GM21360 (cell line): ENCODE results near the gene MYRF.

ENCODE experiments used
- ATAC-seq: cut with Tn5 transposase; IDR thresholded peaks from one replicate; pipeline ENCODE4 v1.9.1; 2021; ENCODE audit warnings: mild to moderate bottlenecking, moderate library complexity; ENCODE audit not compliant: unreplicated experiment

The MYRF gene

DNA sequence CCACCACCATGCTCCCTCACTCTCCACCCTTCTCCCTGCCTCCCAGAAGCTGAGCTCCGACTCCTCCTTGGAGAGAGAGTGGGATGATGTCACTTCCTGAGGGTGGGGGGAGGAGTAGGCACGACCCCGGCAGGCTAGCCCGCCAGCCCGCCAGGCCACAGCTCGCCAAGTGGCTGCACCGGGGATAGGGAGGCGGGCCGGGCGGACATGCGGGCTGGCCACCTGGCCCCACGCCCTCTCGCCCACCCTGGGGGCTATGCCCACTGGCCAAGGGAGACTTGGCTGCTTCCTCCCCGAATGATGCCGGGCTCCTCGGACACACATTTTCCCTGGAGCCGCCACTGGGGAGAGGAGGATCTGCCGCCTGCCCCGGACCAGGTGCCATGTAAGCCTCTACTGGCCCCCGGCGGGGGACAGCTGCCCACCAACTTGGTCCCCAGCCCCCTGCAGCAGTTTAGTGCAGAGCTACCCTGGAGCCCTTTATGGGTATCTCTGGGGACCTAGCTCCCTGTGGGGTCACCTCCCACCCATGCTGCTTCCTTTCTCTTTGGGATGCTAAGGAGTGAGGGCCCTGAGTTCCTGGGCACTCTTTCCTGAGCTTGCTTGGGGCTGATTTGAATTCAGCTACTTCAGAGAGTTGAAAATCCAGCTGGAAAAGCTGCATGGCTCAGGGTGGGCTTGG is 33.7 kb upstream of the MYRF start:
- no peak for ATAC-seq

DNA sequence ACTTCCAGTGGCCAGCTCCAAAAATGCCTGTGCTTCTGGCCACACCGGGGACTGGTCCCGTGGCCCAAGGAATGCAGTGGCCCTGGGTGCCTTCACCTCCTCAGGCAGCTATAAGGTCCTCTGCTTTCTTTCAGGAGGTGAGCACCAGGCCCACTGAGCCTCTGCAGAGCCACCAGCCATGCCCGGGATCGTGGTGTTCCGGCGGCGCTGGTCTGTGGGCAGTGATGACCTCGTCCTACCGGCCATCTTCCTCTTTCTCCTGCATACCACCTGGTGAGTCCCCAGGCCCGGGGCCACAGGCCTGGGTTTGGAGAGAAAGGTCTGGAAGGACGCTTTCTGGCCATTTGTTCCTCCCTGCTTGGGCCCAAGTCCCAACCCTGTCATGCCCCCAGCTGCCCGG is 32.5 kb upstream of the MYRF start:
- no peak for ATAC-seq

DNA sequence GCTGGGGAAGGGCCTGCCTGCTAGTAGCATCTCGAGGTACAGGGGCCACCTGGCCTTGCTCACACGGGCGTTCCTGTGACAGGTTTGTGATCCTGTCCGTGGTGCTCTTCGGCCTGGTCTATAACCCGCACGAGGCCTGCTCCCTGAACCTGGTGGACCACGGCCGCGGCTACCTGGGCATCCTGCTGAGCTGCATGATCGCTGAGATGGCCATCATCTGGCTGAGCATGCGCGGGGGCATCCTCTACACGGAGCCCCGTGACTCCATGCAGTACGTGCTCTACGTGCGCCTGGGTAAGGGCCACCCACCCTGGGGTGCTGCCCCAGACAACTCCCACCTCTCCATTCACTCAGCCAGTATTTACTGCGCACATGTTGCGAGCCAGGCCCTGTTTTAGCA is 31.8 kb upstream of the MYRF start:
- ATAC-seq = no peak

DNA sequence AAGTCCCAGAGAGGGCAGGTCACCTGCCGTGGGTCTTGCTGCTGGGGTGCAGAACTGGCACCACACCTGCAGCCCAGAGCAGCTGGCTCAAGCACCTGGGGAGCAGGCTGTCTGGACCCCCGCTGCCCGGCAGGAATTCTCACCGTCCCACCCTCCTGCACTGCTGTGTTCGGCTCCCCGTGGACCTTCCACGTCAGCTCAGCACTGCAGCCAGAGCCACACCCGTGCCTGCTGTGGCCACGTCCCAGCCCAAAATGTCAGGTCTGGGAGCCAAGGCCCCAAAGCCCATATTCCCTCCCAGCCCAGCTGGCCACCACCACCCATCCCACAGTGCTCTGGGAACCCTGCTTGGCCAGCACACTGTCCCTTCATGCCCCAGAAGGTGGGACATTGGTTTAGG is 28.0 kb upstream of the MYRF start:
- no peak for ATAC-seq

DNA sequence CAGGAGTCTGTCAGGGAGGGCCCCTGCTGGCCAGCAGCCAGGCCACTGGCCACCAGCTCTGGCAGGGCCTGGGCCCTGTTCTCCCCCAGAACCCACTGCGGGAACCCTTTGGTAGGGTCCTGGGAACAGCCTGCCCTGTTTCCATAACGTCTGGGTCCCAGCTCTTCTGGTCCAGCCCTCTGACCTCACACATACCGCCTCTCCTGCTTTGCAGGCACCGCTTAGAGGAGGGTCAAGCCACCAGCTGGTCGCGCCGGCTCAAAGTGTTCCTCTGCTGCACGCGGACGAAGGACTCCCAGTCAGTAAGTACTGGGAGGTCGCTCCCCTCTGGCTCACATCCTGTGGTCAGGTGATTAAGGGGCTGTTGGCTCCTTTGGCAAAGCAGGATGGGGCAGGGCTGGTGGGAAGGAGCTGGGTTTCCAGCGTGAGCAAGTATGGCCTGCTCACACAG is 26.6 kb upstream of the MYRF start:
- ATAC-seq = no peak

DNA sequence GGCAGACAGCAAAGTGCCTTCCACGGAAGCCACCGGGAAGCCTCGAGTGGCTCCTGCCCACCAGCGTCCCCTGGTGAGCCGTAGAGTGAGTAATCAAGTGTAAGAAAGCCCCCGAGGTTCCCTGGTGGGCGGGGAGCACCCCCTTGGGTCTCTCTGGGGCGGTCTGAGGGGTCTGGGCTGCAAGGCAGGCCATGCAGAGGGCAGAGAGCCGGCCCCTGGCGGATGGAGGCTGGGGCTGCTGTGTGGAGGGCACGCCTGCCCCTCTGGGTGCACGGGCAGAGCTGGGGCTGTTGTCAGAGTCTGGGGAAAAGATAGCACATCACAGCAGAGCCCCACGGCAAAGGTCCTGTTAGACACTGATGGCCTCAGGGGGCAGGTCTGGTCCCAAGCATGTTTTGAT is 25.7 kb upstream of the MYRF start:
- no peak for ATAC-seq

DNA sequence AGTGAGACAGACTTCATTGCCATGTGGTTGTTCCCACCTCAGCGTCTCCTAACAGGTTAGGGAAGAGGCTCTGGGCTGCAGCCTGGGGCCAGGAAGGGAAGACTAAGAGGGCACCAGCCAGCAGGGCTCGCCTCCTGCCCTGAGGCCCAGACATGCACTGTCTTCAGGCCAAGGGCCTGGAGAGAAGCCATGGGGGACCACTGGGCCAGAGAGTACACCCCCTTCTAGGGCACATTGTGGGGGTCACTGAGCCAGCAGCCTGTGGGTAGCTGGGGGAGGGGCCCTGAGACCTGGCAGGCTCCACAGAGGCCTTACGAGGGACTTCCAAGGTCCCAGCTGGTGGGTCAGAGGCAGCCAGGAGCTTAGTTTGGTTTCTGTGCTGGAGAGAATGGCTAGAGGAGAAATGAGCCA is 25.0 kb upstream of the MYRF start:
- no peak for ATAC-seq

DNA sequence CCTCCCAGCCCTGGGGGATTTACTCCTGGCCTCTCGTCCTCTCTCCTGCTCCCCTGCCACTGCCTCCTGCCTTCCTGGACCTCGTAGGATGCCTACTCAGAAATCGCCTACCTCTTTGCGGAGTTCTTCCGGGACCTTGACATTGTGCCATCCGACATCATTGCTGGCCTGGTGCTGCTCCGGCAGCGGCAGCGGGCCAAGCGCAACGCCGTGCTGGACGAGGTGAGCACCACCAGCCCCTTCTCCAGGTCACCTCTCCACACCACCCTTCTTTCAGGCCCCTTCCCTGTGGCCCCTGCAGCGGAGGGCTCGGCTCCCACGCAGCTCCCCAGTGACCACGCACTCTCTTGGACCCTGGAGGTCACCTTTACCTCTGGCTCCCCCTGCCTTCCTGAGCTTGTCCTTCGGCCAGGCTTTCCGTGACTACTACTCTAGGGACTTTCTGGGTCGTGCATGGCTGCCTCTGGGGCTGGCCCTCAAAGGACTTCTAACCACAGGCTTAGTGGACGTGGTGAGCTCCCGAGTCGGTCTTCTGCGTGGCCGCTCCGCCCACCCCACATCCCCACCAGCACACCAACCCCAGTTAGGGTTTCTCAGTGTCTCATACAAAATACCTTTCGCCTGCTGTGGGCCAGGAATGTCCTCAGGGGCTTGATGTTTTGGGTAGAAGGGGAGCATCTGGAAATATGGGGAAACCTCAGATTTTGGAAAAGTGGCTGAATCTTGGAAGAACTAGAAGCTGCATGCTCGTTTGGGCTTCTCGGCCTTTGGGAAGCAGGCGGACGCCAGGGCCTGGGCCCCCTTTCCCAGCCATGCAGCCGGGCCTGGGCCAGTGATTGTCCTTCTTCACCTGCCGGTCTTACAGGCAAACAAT is 24.1 kb upstream of the MYRF start:
- no peak for ATAC-seq

DNA sequence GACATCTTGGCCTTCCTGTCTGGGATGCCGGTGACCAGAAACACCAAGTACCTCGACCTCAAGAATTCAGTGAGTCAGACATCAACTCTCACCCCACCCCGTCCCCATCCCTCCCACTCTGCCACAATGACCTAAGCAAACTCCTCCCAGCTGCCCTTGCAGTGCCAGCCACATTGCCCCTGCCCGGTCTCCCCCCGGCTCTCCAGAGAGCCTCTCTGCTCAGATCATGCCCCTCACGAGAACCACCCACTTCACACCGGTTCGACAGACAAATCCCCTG is 23.6 kb upstream of the MYRF start:
- ATAC-seq = no peak

DNA sequence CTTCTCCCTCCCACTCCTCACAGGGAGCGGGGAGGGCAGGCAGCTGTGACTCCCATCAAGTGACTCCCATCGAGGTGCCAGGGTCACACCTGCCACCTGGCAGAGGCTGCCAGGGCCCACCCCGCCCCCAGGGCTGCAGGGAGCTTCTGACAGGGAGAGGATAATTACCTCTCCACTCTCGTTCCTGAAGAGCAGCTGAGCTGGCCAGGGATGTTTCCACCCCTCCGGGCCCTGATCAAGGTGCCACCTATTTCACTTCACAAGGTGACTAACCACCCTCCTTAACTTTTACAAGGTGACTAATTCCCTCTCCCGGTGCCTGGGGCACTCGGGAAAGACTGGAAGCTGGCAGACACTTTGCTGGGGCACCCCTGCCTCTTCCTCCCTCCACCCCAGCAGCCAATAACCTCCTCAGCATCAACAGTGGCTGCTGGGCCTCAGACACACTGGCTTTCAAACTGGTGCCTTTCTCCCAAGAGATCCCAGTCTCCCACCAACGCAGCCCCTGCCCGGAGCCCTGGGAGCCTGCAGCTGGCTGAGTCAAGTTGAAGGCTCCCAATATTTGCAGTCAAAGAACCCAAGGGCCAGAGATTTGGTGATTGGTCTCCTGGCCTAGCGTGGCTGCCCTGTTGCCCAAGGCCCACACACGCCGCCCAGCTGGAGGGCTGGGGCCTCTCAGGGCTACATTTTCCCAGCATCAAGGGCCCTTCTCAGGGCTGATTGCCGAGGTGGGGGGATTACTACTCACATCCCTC is 22.0 kb upstream of the MYRF start:
- ATAC-seq = no peak

DNA sequence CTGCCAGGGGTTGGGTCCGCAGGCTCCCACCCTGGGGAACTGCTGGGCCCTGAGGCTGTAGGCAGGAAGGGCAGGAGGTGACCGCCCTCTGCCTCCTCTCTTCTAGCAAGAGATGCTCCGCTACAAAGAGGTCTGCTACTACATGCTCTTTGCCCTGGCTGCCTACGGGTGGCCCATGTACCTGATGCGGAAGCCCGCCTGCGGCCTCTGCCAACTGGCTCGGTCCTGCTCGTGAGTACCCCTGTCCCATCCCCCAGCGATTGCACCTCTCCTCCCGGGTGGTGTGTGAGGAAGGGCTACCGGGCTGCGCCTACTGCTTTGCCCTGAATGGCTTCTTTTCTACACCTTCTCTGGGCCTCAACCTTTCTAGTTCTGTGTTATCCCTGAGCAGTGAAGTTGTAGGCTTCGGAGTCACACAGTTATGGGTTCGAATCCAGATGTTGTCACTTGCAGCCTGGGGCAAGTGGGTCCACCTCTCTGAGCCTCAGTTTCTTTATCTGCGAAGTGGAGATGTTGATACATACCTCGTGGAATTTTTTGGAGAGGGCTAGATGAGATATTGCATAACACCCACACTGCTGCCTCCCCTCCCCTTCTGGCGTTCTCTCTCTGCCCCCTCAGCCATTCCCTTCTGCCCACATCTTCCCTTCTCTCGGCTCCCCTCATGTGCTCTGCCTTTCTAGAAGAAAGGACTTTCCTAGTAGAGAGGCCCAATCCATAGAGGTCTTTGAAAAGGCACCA is 21.1 kb upstream of the MYRF start:
- no peak for ATAC-seq

DNA sequence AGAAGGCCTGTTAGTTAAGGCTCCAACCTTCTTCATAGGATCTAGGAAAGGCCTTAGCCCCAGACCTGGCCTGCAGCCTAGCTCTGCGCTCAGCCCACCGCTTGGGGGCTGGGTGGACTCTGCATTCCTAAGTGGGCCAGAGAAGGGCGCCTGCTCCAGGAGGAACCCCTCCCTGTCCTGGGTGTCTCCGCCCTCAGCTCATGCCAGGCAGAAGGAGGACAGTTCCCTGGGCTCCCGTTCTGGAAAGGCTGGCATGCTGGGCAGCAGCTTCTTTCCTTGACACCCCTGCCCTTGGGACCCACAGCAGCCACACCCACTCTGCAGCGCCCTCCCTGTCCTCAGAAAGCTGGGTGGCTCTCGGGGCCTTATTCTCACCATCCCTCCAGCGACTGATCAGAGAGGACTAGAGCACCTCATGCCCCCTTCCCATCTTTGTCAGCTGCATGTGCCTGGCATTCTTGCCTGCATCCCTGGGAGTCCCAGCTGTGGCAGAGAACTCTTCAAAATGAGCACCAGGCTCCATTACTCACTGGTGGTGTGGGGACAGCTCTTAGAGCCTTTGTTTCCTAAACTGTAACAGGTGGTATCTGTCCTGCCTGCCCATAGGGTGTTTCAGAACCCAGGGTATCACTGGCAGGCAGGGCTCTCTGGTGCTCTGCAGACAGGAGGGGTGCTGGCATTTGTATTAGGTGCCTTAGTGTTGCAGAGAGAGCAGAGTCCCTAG is 20.3 kb upstream of the MYRF start:
- ATAC-seq = no peak

DNA sequence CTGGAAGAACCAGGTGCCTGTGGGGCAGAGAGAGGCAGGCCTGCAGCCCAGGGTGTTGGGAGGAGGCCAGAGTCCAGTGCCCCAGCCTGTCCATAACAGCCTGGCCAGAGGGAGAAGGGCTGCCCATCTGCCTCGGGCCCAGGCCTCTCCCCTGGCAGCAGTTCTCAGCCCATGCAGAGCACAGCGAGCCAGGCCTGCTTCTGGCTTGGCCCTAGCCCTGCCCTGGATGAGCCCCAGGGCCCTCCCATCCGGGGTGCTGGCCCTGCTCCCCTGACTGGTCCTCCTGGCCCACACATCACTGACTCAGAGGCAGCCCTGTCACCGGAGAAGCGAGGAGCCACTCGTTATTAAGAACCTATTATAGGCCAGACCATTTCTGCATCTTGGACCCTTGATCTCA is 19.7 kb upstream of the MYRF start:
- ATAC-seq = no peak

DNA sequence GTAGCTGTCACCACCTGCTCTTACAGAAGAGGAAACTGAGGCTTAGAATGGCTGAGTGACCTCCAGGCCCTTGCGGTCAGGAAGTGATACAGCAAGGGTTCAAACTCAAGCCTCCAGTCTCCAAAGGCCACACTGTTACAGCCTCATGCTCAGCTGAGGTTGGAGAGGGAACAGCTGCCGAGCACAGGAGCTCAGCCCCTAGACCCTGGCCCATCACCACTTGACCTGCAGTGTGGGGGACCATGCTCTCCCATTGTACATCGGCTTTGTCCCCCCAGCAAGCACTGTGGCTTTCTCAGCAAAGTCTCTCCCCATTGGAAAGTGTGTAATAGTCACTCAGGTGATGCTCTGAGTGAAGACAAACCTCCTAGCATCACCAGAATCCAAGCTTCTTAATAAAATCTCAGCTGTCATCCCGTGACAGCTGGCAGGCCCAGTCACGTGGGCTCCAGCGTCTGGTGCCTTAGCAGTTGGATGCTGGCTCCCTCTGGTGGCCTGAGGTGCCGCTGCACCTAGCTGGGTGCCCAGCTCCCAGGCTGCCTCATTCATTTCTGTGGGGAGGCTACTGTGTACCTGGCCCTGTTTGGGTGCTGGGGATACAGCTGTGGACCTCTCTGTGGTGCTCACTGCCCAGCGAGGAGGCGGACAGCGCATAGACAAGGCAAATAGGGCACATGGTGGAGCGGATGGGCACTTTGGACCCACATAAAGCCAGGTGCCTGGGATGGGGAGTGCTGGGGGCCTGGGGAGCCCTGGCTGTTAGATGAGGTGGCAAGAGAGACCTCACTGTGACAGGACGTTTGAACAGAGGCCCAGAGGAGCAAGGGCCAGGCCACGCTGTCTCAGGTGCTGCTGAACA is 19.1 kb upstream of the MYRF start:
- ATAC-seq = peak; percentile 69

DNA sequence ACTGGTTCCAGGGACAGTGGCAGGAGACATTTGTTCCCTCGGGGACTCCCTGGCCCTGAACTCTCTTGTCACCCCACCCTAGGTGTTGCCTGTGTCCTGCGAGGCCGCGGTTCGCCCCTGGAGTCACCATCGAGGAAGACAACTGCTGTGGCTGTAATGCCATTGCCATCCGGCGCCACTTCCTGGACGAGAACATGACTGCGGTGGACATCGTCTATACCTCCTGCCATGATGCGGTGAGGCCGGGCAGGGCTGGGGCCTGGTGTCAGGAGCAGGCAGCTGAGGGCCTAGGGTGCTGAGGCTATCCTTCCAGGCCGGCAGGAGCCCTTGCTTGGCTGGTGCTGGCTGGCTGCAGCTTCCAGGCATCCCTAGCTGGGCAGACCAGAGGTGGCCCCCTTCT is 17.7 kb upstream of the MYRF start:
- no peak for ATAC-seq

DNA sequence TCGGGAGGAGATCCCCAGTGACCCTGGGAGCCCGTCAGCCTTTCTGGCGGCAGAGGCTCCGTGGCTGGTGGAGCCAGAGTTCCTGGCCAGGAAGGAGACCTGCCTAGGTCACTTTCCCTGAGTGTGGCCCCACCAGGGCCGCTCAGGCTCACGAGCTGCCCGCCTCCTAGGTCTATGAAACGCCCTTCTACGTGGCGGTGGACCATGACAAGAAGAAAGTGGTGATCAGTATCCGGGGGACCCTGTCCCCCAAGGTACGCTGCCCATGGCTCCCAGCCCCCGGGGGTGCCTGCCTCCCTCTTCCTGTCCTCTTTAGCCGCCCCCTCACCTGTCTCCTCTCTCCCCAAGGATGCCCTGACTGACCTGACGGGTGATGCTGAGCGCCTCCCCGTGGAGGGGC is 17.0 kb upstream of the MYRF start:
- no peak for ATAC-seq

DNA sequence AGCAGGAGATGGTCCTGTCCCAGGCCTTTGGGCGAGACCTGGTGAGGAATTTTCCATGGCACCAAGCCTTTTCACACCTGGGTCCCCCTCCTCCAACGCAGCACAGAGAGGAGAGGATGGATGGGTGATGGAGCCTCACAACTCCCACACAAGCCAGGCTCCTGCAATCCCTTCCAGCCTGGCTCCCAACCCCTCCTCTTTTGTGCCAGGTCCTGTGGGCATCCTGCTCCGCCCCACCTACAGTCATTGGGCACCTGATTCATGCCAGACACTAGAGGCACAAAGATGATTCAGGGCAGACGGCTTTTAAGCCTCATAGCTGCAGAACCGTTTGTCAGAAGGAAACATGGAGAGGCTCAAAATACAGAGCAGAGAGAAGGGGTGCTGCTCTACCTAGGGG is 16.1 kb upstream of the MYRF start:
- no peak for ATAC-seq

DNA sequence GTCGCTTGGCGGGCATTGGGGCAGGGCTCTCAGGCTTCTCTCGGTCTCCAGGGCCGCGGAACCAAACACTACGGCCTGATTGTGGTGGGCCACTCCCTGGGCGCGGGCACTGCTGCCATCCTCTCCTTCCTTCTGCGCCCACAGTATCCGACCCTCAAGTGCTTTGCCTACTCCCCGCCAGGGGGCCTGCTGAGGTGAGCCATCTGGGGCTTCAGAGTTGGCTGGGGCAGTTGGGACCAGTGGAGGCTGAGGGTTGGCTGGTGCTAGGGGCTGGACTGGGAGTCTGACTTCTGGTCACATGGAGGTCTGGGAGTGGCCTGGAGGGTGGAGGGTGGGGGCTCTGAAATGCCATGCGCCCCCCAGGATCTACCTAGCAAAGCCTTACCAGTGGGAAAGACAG is 15.3 kb upstream of the MYRF start:
- ATAC-seq = no peak

DNA sequence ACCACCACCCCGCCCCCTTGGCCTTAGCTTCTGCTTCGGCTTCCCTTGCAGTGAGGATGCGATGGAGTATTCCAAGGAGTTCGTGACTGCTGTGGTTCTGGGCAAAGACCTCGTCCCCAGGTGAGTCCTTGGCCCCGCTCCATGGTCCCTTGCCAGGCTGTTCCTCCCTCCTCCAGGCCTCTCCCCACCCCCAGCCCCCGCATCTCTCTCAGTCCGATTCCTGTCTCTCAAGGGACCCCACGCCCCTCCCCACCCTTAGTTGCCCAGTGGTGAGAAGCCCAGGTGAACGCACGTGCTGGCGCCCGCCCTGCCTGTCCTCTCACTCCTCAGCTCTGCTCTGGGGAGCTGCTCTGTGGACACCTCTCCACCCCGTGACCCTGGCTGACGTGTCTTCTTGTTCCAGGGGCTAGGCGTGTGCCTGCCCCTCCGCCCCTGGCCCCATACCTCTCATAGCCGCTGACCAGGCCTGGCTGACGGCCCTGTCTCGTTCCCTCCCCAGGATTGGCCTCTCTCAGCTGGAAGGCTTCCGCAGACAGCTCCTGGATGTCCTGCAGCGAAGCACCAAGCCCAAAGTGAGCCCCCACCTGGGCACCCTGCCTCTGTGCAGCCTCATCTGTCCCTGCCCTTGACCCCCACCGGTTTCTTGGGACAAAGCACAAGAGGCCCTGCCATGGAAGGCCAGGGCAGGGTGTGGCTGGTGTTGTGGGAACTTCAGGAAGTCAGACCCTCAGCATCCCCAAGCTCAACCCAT is 14.6 kb upstream of the MYRF start:
- ATAC-seq = no peak
